GM19023 (cell line): ENCODE data around the gene FAM83G.
"Not testable (repeated sequence)": the region's sequence is repeated elsewhere in the genome, so short reads cannot be mapped to it uniquely, and the experiment has no call there.

Experiments used
- ATAC-seq: cut with Tn5 transposase; IDR thresholded peaks from one replicate; pipeline ENCODE4 v1.9.1; 2021; ENCODE audit warnings: mild to moderate bottlenecking, moderate library complexity; ENCODE audit not compliant: unreplicated experiment

Gene FAM83G

DNA sequence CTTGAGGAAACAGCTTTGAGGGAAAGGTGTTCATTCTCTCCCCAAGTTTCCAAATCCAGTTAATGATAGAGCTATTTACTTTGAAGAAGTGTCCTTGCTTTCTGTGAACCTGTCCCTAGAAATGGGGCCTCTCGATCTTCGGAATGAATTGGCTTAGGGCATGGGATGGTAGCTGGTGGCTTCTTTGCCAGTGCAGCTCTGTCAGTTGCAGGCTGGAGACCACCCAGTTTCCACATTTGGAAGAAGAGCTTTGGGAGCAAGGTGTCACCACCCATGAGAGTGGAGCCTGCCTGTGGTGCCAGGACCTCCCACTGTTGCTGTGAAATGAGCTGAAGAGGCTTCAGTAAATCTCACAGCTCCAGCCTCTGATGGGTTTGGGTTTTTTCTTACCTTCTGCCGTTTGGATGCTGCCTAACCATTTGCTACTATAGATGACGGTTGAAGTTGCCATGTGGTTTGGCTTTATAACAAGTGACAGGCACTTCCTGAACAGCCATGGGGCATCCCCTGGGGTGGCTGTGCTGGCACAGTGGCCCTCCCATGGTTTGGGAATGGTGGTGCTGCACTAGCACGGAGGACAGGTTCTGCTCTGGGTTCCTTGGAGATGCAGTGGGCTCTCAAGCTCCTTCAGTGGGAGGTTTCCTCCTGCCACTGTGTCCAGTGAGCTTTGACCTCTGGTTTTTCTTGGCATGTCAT is 72.1 kb downstream of the FAM83G start:
- no peak for ATAC-seq

DNA sequence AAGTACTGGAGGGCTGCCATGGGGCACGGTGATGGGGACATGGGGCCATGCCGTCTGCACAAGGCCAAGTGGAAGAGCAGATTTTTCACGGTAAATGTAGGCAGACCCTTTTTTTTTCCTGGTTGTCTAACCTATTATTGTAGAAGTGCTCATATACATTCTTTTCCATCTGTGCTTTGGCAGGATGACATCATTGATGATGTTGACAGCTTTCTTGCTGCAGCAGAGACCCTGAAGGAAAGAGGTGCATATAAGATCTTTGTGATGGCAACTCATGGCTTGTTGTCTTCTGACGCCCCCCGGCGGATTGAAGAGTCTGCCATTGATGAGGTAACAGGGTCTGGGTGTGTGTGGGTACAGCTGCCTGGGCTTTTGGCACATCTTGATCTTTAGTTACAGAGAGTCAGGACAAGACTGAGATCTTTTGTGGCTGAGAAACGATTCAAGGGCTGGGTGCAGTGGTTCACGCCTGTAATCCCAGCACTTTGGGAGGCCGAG is 75.9 kb downstream of the FAM83G start:
- ATAC-seq = no peak

DNA sequence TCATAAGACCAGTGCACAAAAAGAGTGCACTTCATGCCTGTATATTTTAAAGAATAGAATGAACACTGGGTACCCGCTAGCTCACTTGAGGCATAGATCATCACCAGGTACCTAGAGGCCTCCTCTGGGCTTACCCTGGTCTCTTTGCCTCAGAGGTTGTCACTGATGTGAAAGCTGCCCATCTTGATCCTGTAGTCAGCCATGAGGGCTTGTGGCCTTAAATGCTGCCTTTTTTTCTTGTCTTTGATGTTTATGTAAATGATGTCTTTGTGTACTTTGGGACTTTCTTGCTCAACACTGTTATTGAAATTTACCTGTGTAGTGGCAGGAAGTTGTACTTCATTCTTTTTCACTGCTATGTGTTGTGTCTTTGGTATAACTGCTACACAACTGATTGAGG is 79.4 kb downstream of the FAM83G start:
- ATAC-seq = no peak

DNA sequence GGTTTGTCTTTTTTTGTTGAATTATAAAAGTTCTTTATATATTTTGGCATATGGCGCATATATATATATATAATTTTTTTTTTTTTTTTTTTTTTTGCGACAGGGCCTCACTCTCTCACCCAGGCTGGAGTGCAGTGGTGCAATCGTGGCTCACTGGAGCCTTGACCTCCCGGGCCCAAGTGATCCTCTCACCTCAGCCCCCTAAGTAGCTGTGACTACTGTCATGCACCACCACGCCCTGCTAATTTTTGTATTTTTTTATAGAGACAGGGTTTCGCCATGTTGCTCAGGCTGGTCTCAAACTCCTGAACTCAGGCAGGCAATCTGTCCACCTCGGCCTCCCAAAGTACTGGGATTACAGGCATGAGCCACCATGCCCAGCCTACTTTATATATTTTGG is 82.0 kb downstream of the FAM83G start:
- not testable (repeated sequence) for ATAC-seq

DNA sequence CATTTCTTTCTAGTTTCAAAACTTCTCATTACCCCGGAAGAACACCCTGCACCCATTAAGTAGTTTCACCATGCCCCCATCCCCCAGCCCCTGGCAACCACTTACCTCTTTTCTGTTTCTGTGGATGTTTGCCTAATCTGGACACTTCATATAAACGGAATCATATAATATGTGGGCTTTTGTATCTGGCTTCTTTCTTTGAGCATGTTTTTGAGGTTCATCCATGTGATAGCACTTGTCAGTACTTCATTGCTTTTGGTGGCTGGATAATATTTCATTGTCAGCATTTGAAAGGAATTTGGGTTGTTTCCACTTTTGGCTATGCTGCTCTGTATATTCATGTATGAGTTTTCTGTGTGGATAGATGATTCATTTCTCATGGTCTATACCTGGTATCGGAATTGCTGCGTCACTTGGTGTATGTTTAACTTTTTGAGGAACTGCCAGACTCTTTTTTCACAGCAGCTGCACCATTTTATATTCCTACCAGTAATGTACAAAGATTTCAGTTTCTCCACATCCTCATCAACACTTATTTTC is 82.6 kb downstream of the FAM83G start:
- ATAC-seq = peak; percentile 77

DNA sequence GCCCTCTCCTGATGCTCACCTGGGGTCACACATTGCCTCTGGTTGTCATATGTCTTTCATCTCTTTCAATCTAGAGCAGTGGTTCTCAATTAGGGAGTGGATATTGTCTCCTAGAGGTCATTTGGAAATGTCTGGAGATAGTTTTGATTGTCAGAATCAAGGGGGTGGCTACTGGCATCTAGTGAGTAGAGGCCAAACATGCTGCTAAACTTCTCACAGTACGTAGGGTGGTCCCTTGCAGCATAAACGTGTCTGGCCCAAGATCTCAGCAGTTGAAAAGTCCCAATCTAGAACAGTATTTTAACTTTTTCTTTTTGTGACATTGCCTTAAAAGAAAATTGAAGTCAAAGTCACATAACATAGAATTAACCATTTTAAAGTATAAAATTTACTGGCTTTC is 83.1 kb downstream of the FAM83G start:
- ATAC-seq = no peak

DNA sequence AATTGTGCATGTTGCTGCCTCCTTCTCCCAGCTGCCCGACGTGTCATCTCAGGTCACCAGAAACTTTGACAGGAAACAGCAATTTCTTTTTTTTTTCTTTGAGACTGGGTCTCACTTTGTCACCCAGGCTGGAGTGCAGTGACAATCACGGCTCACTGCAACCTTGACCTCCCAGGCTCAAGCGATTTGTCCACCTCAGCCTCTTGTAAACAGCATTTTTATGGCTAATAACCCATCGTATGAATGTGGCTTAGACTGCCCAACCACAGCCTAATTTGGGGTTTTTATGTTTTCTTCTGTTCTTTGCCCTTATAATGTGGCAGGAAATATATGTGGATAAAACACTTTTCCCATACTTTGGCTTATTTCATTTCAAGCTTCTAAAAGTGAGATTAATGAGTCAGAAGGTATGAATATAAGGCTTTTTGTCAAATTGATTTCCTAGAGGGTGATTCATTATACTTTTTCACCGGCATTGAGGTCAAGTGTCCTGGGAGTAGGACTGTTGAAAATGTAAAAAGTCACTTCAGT is 83.6 kb downstream of the FAM83G start:
- ATAC-seq = no peak

DNA sequence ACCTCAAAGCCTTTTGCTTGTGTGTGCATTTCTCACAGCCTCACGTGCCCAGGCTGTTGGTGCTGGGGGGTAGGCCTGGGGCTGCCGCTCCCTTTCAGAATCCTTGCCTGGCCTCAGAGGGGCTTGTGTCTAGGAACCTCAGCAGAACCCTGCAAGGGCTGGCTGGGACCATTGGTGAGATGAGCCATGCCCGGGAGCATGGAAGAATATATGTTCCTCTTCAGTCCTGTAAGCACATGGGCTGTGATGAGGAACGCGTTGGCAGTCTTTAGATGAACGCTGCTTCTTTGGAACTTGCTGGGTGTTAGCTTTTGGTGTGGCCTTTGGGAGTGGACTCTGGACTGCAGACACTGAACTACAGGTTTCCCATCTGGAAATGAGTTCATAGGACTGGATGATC is 84.6 kb downstream of the FAM83G start:
- no peak for ATAC-seq
